HepG2 (cell line): Measurements from ENCODE around the gene CCDC57. TPM values are rescaled to one million over a fixed set of nuclear protein-coding genes. Genes with fewer than 3 reads are reported as not detected.

Experiments
- ARID2 ChIP-seq: sonication (generic); formaldehyde crosslinking; IDR thresholded peaks from 2 replicates; pipeline ENCODE4 v1.8.1; 2022; ENCODE audit warnings: mild to moderate bottlenecking, missing genetic modification reagents, borderline replicate concordance
- ATF6 ChIP-seq: sonication (generic); formaldehyde crosslinking; conservative IDR thresholded peaks from 2 replicates; pipeline ENCODE4 v1.4.0; 2020; ENCODE audit warnings: missing genetic modification reagents
- ATRX ChIP-seq: sonication (generic); formaldehyde crosslinking; IDR thresholded peaks from 2 replicates; pipeline ENCODE4 v1.4.0; 2020; ENCODE audit warnings: missing genetic modification reagents, borderline replicate concordance
- ELF4 ChIP-seq: sonication (generic); formaldehyde crosslinking; IDR thresholded peaks from 2 replicates; pipeline ENCODE4 v1.5.0; 2020; ENCODE audit warnings: missing genetic modification reagents, mild to moderate bottlenecking, moderate library complexity, borderline replicate concordance
- GABPA ChIP-seq, 2 experiments: IDR thresholded peaks; 2 replicates each; pipeline ENCODE4 v1.6.1; 2011 to 2016; ENCODE audit warnings: low read depth in 2 of 2, low read length in 1 of 2, missing biosample characterization in 1 of 2, missing genetic modification characterization in 1 of 2
- GATA4 ChIP-seq: sonication (generic); IDR thresholded peaks from 2 replicates; pipeline ENCODE4 v1.6.1; 2016; ENCODE audit warnings: antibody characterized with exemption, low read depth, borderline replicate concordance
- MIER2 ChIP-seq: IDR thresholded peaks from 2 replicates; pipeline ENCODE4 v1.6.1; 2016; ENCODE audit warnings: missing biosample characterization, missing genetic modification reagents
- MLXIP ChIP-seq: sonication (generic); formaldehyde crosslinking; IDR thresholded peaks from 2 replicates; pipeline ENCODE4 v1.9.0; 2021; ENCODE audit warnings: missing genetic modification reagents, borderline replicate concordance
- NCOA5 ChIP-seq: sonication (generic); formaldehyde crosslinking; IDR thresholded peaks from 2 replicates; pipeline ENCODE4 v1.4.0; 2020; ENCODE audit warnings: missing genetic modification reagents
- PHF8 ChIP-seq: sonication (generic); formaldehyde crosslinking; IDR thresholded peaks from 2 replicates; pipeline ENCODE4 v1.5.0; 2020; ENCODE audit warnings: missing genetic modification reagents
- RFX1 ChIP-seq: fragments of 450-650 bp; IDR thresholded peaks from 2 replicates; pipeline ENCODE4 v1.6.1; 2017
- SAP130 ChIP-seq: IDR thresholded peaks from 2 replicates; pipeline ENCODE4 v1.6.1; 2016; ENCODE audit warnings: low read depth
- SP1 ChIP-seq, 2 experiments: fragments of 450-650 bp in 1 of 2; sonication (generic) in 1 of 2; formaldehyde crosslinking in 1 of 2; IDR thresholded peaks; 2 replicates each; pipeline versions ENCODE4 v1.4.0 to v1.6.1; 2016 to 2020; ENCODE audit warnings: missing genetic modification reagents in 1 of 2
- ZBTB7A ChIP-seq: sonication (generic); formaldehyde crosslinking; IDR thresholded peaks from 2 replicates; pipeline ENCODE4 v1.8.0; 2022; ENCODE audit warnings: mild to moderate bottlenecking, missing genetic modification reagents
- ZNF142 ChIP-seq: sonication (generic); formaldehyde crosslinking; IDR thresholded peaks from 2 replicates; pipeline ENCODE4 v1.4.0; 2020; ENCODE audit warnings: missing genetic modification reagents
- ZNF274 ChIP-seq: sonication (generic); formaldehyde crosslinking; IDR thresholded peaks from 2 replicates; pipeline ENCODE4 v1.5.1; 2020; ENCODE audit warnings: mild to moderate bottlenecking, missing genetic modification reagents
- ZNF569 ChIP-seq: sonication (generic); formaldehyde crosslinking; IDR thresholded peaks from 2 replicates; pipeline ENCODE4 v1.5.0; 2020; ENCODE audit warnings: mild to moderate bottlenecking, missing genetic modification reagents, moderate library complexity, borderline replicate concordance
- ZNF724P ChIP-seq: sonication (generic); formaldehyde crosslinking; IDR thresholded peaks from 2 replicates; pipeline ENCODE4 v1.8.0; 2022; ENCODE audit warnings: missing genetic modification reagents, borderline replicate concordance
- ZNF879 ChIP-seq: sonication (generic); formaldehyde crosslinking; IDR thresholded peaks from 2 replicates; pipeline ENCODE4 v1.8.1; 2023; ENCODE audit warnings: missing genetic modification reagents
- polyA plus RNA-seq, 8 experiments: library from polyadenylated mRNA; depleted of rRNA in 3 of 8; stranded (reverse) in 7 of 8; unstranded in 1 of 8; fragments of >200 nt; fragmentation: Illumina TruSeq in 4 of 8; extraction: Trizol in 4 of 8; gene quantifications; 2 replicates each; pipeline versions ENCODE4 v1.2.1 to v1.2.3, GENCODE V29; 2011 to 2016; ENCODE audit warnings: low read depth in 4 of 8, missing spikeins in 1 of 8, mixed read lengths in 1 of 8; ENCODE audit not compliant: insufficient read depth in 1 of 8
- total RNA-seq, 5 experiments: library from RNA; depleted of rRNA; stranded (reverse); fragments of >200 nt; fragmentation: Illumina TruSeq; extraction: Trizol; gene quantifications; 2 replicates each; pipeline ENCODE4 v1.2.3, GENCODE V29; 2016; ENCODE audit warnings: low read depth in 1 of 5

Gene CCDC57
- total and polyA plus RNA-seq, 2 of the 13 experiments (the other 11 are each of a cell fraction or from before 2014, with no cell fraction given), result 59.3 to 59.9 TPM

- TF ChIP-seq ZNF142 (CRISPR knock-in tag), result no peak
- no peak for TF ChIP-seq RFX1
- TF ChIP-seq GABPA (IDR thresholded peaks at IDR 0.05; ENCODE audit: low read depth, low read length), result no peak
- TF ChIP-seq GABPA (CRISPR knock-in tag; IDR thresholded peaks at IDR 0.05; ENCODE audit: low read depth), result no peak
- TF ChIP-seq ZNF569, result no peak
- no peak for TF ChIP-seq ARID2 (CRISPR knock-in tag)
- no peak for TF ChIP-seq SP1 (IDR thresholded peaks at IDR 0.05)
- no peak for TF ChIP-seq SP1 (CRISPR knock-in tag; IDR thresholded peaks at IDR 0.05)
- TF ChIP-seq PHF8 (CRISPR knock-in tag), result no peak
- TF ChIP-seq MLXIP (CRISPR knock-in tag), result no peak
- no peak for TF ChIP-seq ATRX (CRISPR knock-in tag)
- TF ChIP-seq ELF4 (CRISPR knock-in tag), result no peak
- no peak for TF ChIP-seq ZNF879 (CRISPR knock-in tag)
- no peak for TF ChIP-seq ZNF724P (CRISPR knock-in tag)
- TF ChIP-seq ZBTB7A (CRISPR knock-in tag), result no peak
- TF ChIP-seq GATA4, result no peak
- no peak for TF ChIP-seq ATF6
- TF ChIP-seq ZNF274, result no peak; the same call in 1 of the 2 replicates
- no peak for TF ChIP-seq SAP130 (CRISPR knock-in tag)
- TF ChIP-seq NCOA5 (CRISPR knock-in tag), result no peak
- no peak for TF ChIP-seq MIER2
Observed at GRCh38 chr17:82094931-82095776, 117.5 kb downstream of the CCDC57 start (continued).
